ENCODE data around the gene GSTA1.
"Not testable (repeated sequence)": the region's sequence is repeated elsewhere in the genome, so short reads cannot be mapped to it uniquely, and the experiment has no call there.

Gene GSTA1

DNA sequence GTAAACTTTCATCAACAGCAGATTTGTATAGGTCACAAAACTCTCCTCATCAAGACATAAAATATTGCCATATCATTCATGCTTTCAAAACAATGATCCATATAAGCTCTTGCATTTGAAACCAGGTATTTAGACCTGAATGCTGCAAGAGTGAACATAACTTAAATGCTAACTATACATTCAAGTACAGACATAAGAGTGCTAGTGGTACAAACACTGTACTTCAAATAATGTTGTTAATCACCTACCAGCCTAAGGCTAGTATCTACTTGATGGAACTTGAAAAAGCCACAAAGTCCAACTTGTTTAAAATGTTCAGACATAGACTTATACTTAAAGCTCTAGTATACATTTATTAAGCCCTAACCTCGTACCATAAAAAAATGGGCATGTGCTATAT, 24.4 kb downstream of the GSTA1 start:
- H3K4me2 ChIP-seq = no peak overlapping the region
- no peak overlapping the region for H3K9ac ChIP-seq
- no peak overlapping the region for H3K4me3 ChIP-seq
- no peaks in the 10 kb centered on the region for H3K36me3 ChIP-seq
- H3K9me3 ChIP-seq (replicated peaks in 1 of 11) = peaks cover 0 to 11% (median 0%) of the 10 kb centered on the region in 11 experiments; a peak in 2 of 22 replicates
- no peaks in the 10 kb centered on the region for H3K4me1 ChIP-seq
- H3K27me3 ChIP-seq = no peaks in the 10 kb centered on the region
- no peak for TF ChIP-seq Cebpa-rat (IDR thresholded peaks at IDR 0.05)
- H3K27ac ChIP-seq = no peak overlapping the region
- H4K20me1 ChIP-seq = no peaks in the 10 kb centered on the region

GRCh38 chr6:52776711-52777351, 26.8 kb downstream of the GSTA1 start:
- H3K9me3 ChIP-seq (replicated peaks in 1 of 11) = peaks cover 0 to 11% (median 0%) of the 10 kb centered on the region in 11 experiments; a peak in 2 of 22 replicates
- H3K27ac ChIP-seq, H3K9ac ChIP-seq, H3K4me3 ChIP-seq, H3K27me3 ChIP-seq, H4K20me1 ChIP-seq, H3K4me2 ChIP-seq, H3K36me3 ChIP-seq, H3K4me1 ChIP-seq: not testable (repeated sequence)

- not testable (repeated sequence) for H3K4me2 ChIP-seq; H3K27me3 ChIP-seq; H3K9me3 ChIP-seq (replicated peaks in 1 of 11); H3K4me1 ChIP-seq; H3K9ac ChIP-seq; H3K36me3 ChIP-seq; H3K27ac ChIP-seq; H3K4me3 ChIP-seq; H4K20me1 ChIP-seq
These were observed 34.2 kb downstream of the GSTA1 start for GRCh38 chr6:52769399-52769798.

DNA sequence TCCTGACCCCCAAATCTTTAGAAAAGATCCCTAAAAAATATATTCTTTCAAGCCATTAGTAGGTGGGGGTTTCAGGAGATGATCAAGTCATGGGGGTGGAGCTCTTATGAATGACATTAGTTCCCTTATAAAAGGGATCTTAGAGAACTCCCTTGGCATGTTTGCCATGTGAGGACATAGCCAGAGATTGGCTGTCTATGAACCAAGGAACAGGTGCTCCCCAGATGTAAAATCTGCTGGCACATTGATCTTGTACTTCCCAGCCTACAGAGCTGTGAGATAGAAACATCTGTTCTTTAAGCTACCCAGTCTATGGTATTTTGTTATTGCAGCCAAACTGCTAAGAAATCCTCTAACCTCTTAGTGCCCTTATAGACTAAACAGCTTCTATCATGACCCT, 36.0 kb downstream of the GSTA1 start:
- H3K36me3 ChIP-seq; H3K4me2 ChIP-seq; H3K27ac ChIP-seq; H3K4me3 ChIP-seq; H3K4me1 ChIP-seq; H3K9me3 ChIP-seq (replicated peaks in 1 of 11); H4K20me1 ChIP-seq; H3K9ac ChIP-seq; H3K27me3 ChIP-seq: not testable (repeated sequence)

DNA sequence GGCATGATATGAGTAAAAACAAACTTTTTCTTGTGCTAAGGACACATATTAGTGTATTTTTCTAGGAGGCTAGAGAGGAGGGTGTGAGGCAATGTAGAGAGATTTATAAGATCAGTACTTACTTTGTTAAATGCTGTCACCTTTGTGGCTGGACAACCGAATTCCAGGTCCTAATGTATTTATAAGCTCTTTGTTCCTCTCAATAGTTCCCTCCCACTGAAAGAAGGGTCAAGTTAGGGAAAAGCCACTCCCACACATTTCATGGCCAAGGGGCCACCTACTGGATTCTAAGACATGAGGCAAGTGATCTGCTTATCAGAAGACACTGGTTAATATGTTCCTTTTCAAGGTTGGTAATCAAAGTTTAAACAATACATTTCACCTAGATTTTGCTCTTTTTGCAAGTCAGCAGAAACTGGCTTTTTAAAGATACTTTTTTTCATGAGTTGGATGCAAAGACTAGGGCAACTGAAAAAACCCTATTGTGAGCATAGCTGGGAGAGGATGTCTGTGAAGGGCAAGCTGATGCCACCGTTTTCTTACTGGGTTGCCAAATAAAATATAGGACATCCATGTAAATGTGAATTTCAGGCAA, 40.2 kb downstream of the GSTA1 start, which contains the start of gene GSTA2:
Gene GSTA2, minus strand, starts transcription at position 154 of the 595 bp plus-strand sequence. CDS start 5,528 bp downstream, outside the sequence.
- H4K20me1 ChIP-seq; H3K27ac ChIP-seq; H3K4me3 ChIP-seq; H3K36me3 ChIP-seq; H3K27me3 ChIP-seq; H3K9me3 ChIP-seq (replicated peaks in 1 of 11); H3K4me1 ChIP-seq; H3K9ac ChIP-seq; H3K4me2 ChIP-seq: not testable (repeated sequence)

DNA sequence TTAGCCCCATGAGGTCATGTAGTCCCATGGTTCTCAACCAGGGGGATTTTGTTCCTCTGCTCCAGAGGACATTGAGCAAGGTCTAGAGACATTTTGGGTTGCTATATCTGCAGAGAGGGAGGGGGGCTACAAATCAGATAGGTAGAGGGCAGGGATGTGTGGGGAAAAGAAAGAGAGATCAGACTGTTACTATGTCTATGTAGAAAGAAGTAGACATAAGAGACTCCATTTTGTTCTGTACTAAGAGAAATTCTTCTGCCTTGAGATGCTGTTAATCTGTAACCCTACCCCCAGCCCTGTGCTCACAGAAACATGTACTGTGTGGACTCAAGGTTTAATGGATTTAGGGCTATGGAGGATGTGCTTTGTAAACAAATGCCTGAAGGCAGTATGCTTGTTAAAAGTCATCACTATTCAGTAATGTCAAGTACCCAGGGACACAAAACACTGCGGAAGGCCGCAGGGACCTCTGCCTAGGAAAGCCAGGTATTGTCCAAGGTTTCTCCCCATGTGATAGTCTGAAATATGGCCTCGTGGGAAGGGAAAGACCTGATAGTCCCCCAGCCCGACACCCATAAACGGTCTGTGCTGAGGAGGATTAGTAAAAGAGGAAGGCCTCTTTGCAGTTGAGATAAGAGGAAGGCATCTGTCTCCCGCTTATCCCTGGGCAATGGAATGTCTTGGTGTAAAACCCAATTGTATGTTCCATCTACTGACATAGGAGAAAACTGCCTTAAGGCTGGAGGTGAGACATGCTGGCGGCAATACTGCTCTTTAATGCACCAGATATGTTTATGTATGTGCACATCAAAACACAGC, 41.7 kb downstream of the GSTA1 start:
- not testable (repeated sequence) for H4K20me1 ChIP-seq; H3K36me3 ChIP-seq; H3K4me2 ChIP-seq; H3K4me3 ChIP-seq; H3K27me3 ChIP-seq; H3K9ac ChIP-seq; H3K4me1 ChIP-seq; H3K9me3 ChIP-seq (replicated peaks in 1 of 11); H3K27ac ChIP-seq

- H3K9ac ChIP-seq = no peak overlapping the region
- TF ChIP-seq Cebpa-rat (IDR thresholded peaks at IDR 0.05) = no peak
- no peaks in the 10 kb centered on the region for H3K27me3 ChIP-seq
- H3K9me3 ChIP-seq (replicated peaks in 1 of 11) = no peaks in the 10 kb centered on the region
- no peaks in the 10 kb centered on the region for H3K36me3 ChIP-seq
- no peak overlapping the region for H3K27ac ChIP-seq
- no peaks in the 10 kb centered on the region for H4K20me1 ChIP-seq
- H3K4me3 ChIP-seq = no peak overlapping the region
- peak overlapping the region in 3 of 11 experiments; percentile 5 to 35 (median 18); a peak in 2 of 22 replicates for H3K4me2 ChIP-seq
- H3K4me1 ChIP-seq = peaks cover 0 to 9% (median 0%) of the 10 kb centered on the region in 10 experiments; a peak in 4 of 20 replicates
These were observed 43.4 kb downstream of the GSTA1 start for GRCh38 chr6:52760105-52760765.

DNA sequence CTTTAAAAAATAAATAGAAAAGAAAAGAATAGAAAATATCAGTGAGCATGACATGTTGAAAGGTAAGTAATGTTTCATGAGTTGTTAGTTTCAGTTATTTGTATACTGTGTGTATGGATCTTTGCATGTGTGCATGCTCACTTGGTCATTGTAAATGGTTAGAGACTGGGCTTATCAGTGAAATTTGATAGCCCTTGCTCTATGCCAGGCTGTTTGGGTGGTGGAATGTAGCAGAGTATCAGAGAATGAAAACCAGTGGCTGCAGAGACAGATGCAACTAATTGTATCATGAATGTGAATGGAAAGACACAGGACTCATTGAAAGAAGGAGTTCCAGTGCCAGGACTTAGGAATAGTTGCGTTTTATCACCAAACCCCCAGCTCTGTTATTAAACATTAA, 44.5 kb downstream of the GSTA1 start:
- no peak overlapping the region for H3K27ac ChIP-seq
- peaks cover 0 to 9% (median 0%) of the 10 kb centered on the region in 10 experiments; a peak in 4 of 20 replicates for H3K4me1 ChIP-seq

GRCh38 chr6:52757651-52758338, 45.8 kb downstream of the GSTA1 start:
- H3K9me3 ChIP-seq (replicated peaks in 1 of 11); H3K27ac ChIP-seq; H3K9ac ChIP-seq; H3K27me3 ChIP-seq; H3K4me3 ChIP-seq; H3K36me3 ChIP-seq; H4K20me1 ChIP-seq; H3K4me1 ChIP-seq; H3K4me2 ChIP-seq: not testable (repeated sequence)

More for the DNA sequence above, 44.5 kb downstream of the GSTA1 start:
- no peak overlapping the region for H3K4me2 ChIP-seq
- no peaks in the 10 kb centered on the region for H4K20me1 ChIP-seq
- TF ChIP-seq Cebpa-rat (IDR thresholded peaks at IDR 0.05) = no peak
- H3K27me3 ChIP-seq = no peaks in the 10 kb centered on the region
- no peak overlapping the region for H3K4me3 ChIP-seq
- H3K36me3 ChIP-seq = no peaks in the 10 kb centered on the region
- no peak overlapping the region for H3K9ac ChIP-seq
- no peaks in the 10 kb centered on the region; a peak in 1 of 22 replicates for H3K9me3 ChIP-seq (replicated peaks in 1 of 11)
